Neutrophil (primary cell): ENCODE data around the gene REV3L.

ENCODE experiments used
- H3K27ac ChIP-seq: fragments of 200-600 bp; sonication (generic); 2 replicates; pipeline ENCODE4 v1.5.1; 2016; ENCODE audit warnings: mild to moderate bottlenecking, moderate library complexity
- H3K27me3 ChIP-seq: fragments of 200-600 bp; sonication (generic); 2 replicates; pipeline ENCODE4 v1.6.0; 2016; ENCODE audit warnings: mild to moderate bottlenecking
- H3K36me3 ChIP-seq: fragments of 200-600 bp; sonication (generic); 2 replicates; pipeline ENCODE4 v1.5.1; 2017
- H3K4me1 ChIP-seq, 2 experiments: fragments of 200-600 bp in 1 of 2; sonication (generic) in 1 of 2; 1 replicate in 1 of 2; 2 replicates in 1 of 2; pipeline versions ENCODE4 v1.5.1 to v1.6.1; 2013 to 2016; ENCODE audit warnings: low read depth in 1 of 2, low read length in 1 of 2, mild to moderate bottlenecking in 1 of 2, moderate library complexity in 1 of 2; ENCODE audit not compliant: control insufficient read depth in 1 of 2, insufficient read depth in 1 of 2
- H3K4me3 ChIP-seq, 2 experiments: fragments of 200-600 bp in 1 of 2; sonication (generic) in 1 of 2; 1 replicate in 1 of 2; 2 replicates in 1 of 2; pipeline ENCODE4 v1.5.1; 2013 to 2016; ENCODE audit warnings: low read depth in 1 of 2, low read length in 1 of 2, mild to moderate bottlenecking in 1 of 2, moderate library complexity in 1 of 2
- H3K9me3 ChIP-seq: fragments of 200-600 bp; sonication (generic); 2 replicates; pipeline ENCODE4 v1.5.1; 2016
- TF ChIP-seq, protein P1 (sequence below): fragments of 200-600 bp; sonication (generic); IDR thresholded peaks from 2 replicates; pipeline ENCODE4 v1.5.1; 2016; ENCODE audit warnings: antibody characterized with exemption

The REV3L gene

DNA sequence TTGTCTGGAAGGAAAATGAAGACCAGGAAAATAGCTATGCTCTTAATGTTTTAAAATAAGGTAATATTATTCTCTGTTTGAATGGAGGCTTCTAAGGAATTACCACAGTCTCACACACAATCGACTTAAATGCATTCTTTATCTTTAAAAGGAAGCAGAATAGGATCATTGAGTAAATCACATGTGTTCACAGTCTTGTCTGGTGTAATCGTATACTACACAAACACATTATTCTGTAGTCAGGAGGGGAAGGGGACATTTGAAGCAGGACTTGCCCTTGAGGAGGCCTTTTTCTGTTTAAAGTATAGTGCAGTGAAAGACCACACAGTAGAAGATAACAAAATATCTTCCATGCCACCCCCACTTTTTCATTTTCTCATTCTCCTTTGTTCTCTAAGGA is 20.6 kb upstream of the REV3L start:
- no peak overlapping the region for H3K27ac ChIP-seq

DNA sequence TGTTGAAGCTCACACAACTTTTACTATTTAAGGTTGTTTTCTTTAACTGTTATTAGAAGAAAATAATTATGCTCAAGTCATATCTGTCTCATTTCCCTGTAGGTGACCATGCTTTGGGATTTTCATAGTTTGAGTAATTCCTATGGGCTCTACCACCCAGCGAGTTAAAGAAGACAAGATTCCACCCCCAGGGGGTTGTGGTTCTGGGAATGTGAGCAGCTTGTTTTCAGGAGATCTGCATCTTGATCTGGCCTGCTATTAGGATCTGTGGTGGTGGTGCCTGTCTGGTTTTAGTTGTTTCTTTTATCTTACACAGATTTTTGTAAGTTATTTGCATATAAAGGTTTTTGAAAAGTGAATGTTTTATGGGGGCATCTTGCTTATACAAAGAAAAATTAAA is 20.2 kb upstream of the REV3L start:
- Histone ChIP-seq H3K27me3 (no peaks in the 10 kb centered on the region), H3K4me3 (no peak overlapping the region), H3K9me3 (no peaks in the 10 kb centered on the region), H3K4me1 (peaks cover 5 to 6% of the 10 kb centered on the region in 2 experiments), H3K36me3 (no peaks in the 10 kb centered on the region), H3K27ac (no peak overlapping the region)
- TF ChIP-seq, protein P1, sequence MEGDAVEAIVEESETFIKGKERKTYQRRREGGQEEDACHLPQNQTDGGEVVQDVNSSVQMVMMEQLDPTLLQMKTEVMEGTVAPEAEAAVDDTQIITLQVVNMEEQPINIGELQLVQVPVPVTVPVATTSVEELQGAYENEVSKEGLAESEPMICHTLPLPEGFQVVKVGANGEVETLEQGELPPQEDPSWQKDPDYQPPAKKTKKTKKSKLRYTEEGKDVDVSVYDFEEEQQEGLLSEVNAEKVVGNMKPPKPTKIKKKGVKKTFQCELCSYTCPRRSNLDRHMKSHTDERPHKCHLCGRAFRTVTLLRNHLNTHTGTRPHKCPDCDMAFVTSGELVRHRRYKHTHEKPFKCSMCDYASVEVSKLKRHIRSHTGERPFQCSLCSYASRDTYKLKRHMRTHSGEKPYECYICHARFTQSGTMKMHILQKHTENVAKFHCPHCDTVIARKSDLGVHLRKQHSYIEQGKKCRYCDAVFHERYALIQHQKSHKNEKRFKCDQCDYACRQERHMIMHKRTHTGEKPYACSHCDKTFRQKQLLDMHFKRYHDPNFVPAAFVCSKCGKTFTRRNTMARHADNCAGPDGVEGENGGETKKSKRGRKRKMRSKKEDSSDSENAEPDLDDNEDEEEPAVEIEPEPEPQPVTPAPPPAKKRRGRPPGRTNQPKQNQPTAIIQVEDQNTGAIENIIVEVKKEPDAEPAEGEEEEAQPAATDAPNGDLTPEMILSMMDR = no peak

More for the DNA sequence above, 20.6 kb upstream of the REV3L start:
- Histone ChIP-seq H3K36me3 (no peaks in the 10 kb centered on the region), H3K27me3 (no peaks in the 10 kb centered on the region), H3K9me3 (no peaks in the 10 kb centered on the region), H3K4me3 (no peak overlapping the region), H3K4me1 (peaks cover 5 to 6% of the 10 kb centered on the region in 2 experiments)
- TF ChIP-seq, protein P1 = no peak

DNA sequence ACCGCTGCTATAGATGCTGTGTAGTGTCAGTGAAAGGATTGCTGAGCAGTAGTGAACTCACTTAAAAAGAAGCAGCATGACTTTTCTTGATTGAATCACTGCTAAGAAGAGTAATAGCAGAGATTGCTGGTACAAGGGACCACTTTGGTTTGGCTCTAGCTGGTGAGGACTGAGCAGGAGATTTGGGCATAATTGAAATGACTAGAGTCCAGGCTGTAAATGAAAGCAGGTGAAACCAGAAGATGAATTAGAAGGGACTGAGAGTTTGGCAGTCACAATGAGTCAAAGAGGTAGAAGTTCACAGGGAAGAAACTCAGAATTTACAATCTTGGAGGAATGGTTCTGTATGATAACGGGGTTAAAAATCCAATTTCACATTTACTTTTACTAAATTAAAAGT is 19.1 kb upstream of the REV3L start:
- Histone ChIP-seq H3K9me3 (no peaks in the 10 kb centered on the region), H3K4me1 (peaks cover 5 to 6% of the 10 kb centered on the region in 2 experiments), H3K36me3 (no peaks in the 10 kb centered on the region), H3K27ac (no peak overlapping the region), H3K4me3 (no peak overlapping the region), H3K27me3 (no peaks in the 10 kb centered on the region)
- TF ChIP-seq, protein P1 = no peak

DNA sequence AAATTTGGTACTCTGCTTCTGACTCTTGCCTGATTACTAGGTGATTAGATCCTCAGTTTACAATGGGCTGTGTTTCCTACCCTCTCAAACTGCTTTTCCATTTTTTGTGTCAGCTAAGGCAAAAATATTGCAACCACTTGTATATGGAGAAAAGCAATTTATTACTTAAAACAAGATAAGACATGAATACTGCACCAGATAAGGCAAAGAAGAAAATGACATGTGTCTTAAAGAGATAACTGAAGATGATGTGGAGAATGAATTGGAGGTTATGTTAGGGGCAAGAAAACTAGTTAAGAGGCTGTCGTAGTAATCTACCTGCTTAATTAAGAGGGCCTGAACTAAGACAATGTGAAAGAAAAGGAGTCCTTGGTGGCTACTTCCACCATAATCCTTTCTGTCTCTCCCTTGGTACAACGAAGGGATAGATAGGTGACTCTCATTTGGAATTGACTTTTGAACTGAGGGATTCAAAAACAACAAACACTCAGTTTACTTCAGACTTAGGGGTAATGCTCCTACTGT is 16.3 kb upstream of the REV3L start:
- Histone ChIP-seq H3K9me3 (no peaks in the 10 kb centered on the region), H3K27ac (no peak overlapping the region), H3K36me3 (no peaks in the 10 kb centered on the region), H3K27me3 (no peaks in the 10 kb centered on the region), H3K4me1 (no peaks in the 10 kb centered on the region), H3K4me3 (no peak overlapping the region)
- TF ChIP-seq, protein P1 = no peak

DNA sequence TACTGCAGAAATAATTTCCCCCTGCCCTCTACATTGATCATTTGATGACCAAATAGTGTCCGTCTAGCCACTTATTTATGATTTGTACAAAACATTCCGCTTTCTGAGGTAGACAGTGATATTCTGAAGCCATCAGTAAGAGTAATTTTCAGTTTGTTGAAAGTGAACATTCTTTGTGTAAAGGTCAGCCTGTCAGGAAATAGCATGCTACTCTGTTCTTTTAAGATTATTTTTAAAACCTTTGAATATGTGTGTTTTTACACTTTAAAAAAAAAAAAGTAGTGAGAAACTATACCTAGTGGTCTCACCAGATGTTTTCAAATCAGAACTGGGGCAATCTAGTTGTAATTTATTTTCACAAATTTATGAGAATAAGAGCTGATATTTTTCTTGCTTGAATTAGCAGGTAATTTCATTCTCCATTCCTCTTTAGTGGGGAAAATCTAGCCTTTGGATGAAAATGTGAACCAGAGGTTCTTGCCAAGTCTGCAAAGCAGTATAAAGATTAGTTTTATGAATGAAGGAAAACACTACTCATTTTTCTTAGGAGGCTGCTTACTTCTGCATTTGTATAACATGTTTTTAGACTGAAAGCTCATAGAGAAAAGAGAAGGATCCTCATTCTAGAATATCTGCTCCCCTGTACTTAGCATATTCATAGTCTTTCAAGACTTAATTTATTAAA is 12.1 kb upstream of the REV3L start:
- Histone ChIP-seq H3K4me3 (no peak overlapping the region), H3K27ac (no peak overlapping the region), H3K9me3 (no peaks in the 10 kb centered on the region), H3K27me3 (no peaks in the 10 kb centered on the region), H3K4me1 (no peaks in the 10 kb centered on the region), H3K36me3 (no peaks in the 10 kb centered on the region)
- TF ChIP-seq, protein P1 = no peak
